Measurements from ENCODE around the gene ARSD.

GRCh38 chrX:2928583-2929434 lies at the start of gene ARSD:
- TF ChIP-seq MAX (IDR thresholded peaks at IDR 0.05; ENCODE audit: low read depth) (0 out of 2 replicates have a peak, but pooled peaks have one; percentile 68), JUND (IDR thresholded peaks at IDR 0.05) (no peak), EP300 (IDR thresholded peaks at IDR 0.05; ENCODE audit: borderline replicate concordance in 1 of 2, low read depth in 1 of 2, low read length in 1 of 2) (no peak), CTCF (IDR thresholded peaks at IDR 0.05) (no peak), CHD2 (IDR thresholded peaks at IDR 0.05; ENCODE audit: low read length, partially characterized antibody) (no peak), RFX5 (IDR thresholded peaks at IDR 0.05; ENCODE audit: low read length) (no peak), FOXM1 (IDR thresholded peaks at IDR 0.05; ENCODE audit: low read depth) (no peak), ZBTB33 (IDR thresholded peaks at IDR 0.05; ENCODE audit: borderline replicate concordance, low read depth) (0 out of 2 replicates have a peak, but pooled peaks have one; percentile 22)
- TF ChIP-seq, protein P1, sequence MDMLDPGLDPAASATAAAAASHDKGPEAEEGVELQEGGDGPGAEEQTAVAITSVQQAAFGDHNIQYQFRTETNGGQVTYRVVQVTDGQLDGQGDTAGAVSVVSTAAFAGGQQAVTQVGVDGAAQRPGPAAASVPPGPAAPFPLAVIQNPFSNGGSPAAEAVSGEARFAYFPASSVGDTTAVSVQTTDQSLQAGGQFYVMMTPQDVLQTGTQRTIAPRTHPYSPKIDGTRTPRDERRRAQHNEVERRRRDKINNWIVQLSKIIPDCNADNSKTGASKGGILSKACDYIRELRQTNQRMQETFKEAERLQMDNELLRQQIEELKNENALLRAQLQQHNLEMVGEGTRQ (IDR thresholded peaks at IDR 0.05; ENCODE audit: borderline replicate concordance, low read depth, low read length): no peak
- TF ChIP-seq, protein P2, sequence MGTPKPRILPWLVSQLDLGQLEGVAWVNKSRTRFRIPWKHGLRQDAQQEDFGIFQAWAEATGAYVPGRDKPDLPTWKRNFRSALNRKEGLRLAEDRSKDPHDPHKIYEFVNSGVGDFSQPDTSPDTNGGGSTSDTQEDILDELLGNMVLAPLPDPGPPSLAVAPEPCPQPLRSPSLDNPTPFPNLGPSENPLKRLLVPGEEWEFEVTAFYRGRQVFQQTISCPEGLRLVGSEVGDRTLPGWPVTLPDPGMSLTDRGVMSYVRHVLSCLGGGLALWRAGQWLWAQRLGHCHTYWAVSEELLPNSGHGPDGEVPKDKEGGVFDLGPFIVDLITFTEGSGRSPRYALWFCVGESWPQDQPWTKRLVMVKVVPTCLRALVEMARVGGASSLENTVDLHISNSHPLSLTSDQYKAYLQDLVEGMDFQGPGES (IDR thresholded peaks at IDR 0.05; ENCODE audit: low read depth, low read length): no peak

Data from SK-N-SH (cell line).